NCI-H82 (cell line): ENCODE results near the gene CEP120.
"Not testable (repeated sequence)": the region's sequence is repeated elsewhere in the genome, so short reads cannot be mapped to it uniquely, and the experiment has no call there.

Experiments used
- DNase-seq: peaks from one replicate; lab custom pipeline; 2025; lab: John Stamatoyannopoulos, UW

CEP120 gene

GRCh38 chr5:123423278-123424149, at the start of gene CEP120:
CEP120 (minus strand) TSS chr5:123423403; CDS start chr5:123422998, 405 bp downstream.
- DNase-seq, result peak; percentile 99

- no peak for DNase-seq
Observed at GRCh38 chr5:123472150-123472924, 49.1 kb upstream of the CEP120 start.

- no peak for DNase-seq
Observed at GRCh38 chr5:123471385-123471784, 48.2 kb upstream of the CEP120 start.

DNA sequence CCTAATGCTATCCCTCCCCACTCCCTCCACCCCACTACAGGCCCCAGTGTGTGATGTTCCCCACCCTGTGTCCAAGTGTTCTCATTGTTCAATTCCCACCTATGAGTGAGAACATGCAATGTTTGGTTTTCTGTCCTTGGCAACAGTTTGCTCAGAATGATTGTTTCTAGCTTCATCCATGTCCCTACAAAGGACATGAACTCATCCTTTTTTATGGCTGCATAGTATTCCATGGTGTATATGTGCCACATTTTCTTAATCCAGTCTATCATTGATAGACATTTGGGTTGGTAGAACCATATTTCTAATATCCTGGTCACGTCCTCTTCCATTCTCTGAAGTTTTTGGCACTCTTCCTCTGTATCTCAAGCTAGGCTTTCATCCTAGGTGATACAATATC, 43.6 kb upstream of the CEP120 start:
- DNase-seq, result not testable (repeated sequence)

DNA sequence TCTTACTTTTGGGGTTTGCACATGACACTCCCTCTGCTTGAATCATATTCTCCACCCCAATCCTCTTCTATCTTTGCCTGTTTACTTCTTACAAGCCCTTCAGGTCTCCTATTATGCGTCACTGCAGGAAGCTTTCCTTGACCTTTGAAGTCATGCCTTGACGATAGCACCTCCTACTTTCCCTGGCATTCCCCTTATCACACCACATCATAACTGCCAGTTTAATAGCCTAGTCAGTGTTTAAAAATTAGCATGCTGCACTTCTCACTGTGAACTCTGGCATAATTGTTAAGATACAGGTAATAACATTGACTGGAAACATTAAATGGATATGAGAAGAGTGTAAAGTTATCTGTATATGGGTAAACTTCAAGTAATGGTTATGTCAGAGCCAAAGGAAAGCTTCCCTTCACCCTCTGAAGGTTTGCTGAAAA, 37.1 kb upstream of the CEP120 start:
- DNase-seq, result peak; percentile 20

GRCh38 chr5:123458994-123459393, 35.8 kb upstream of the CEP120 start:
- DNase-seq, result not testable (repeated sequence)

DNA sequence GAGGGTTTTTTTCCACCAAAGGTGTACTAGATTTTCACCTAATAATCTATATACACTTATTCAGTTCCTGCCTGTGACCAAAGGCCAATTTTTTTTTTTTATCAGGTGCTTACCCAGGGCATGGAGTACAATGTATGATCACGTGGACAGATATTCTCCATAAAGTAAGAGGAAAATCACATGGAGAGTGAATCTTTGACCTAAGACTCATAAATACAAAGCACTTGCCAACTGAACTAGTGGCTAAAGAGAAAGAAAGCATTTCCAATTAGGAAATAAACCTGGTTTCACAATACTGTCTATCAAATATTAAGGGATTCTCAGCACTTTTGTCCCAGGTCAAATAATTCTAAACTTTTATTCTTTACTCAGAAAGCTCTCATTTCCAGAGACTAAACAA, 33.0 kb upstream of the CEP120 start:
- DNase-seq, result no peak

- peak; percentile 63 for DNase-seq
Observed at GRCh38 chr5:123455640-123456039, 32.4 kb upstream of the CEP120 start.

DNA sequence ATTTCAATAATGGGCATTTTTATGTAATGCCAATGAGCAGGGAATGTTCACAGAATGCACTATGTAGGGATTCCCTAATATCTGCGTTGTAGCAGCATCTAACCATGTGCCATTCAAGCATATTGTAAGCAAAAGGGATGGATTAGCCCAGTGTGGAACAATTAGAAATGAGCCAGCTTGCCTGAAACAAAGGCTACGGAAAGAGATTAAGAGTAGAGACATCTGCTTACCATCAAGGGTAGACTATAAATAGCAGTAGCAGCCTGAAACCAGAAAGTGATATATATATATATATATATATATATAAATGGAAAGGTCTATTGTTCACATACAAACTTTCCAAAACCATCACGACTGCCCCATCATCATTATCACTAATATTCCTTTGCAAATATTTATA, 31.9 kb upstream of the CEP120 start:
- peak; percentile 95 for DNase-seq

DNA sequence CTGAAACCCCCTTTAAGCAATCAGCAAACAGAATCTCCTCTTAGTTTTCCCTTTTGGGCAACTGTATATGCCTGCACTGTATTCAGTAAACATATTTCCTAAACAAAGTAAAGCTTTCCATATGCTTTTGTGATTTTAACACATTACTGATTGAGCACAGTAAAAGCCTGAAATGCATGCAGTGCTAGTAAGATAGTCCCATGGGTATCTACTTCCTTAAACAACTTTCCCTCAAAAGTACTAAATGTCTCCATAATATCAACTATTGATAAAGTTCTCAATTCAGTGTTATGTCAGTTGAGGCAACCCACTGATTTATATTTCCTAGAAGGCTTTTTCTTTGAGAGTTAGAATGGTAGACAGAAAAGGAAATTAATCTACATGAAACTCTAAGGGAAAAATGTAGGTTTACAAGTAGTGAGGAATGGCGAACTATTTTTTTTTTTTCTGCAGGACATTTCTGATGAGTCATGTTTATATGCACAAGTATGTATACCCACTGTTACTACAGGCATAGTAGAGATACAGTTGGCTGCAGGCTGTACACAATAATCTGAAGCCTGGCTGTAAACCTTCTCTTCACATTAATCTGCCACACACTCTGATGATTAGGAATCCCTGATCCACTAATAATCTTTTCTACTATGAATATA, 31.2 kb upstream of the CEP120 start:
- DNase-seq, result peak; percentile 82

DNA sequence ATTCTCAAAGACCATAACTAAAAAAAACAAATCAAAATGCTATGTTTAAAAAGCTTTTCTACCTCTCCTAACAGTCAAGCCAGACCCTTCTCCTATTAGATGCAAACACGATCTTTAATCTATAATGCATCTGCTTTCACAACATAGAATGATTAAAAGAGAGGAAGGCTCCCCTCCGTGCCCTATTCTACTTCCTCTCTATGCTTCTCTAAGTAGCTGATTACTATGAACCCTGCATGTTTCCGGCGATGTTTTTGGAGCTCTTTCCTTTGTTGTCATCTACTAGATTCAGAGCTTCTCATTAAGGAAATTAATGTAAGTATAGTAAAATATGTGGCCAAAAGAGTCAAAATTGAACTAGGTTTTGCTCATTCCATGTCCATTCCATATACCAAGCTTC, 29.2 kb upstream of the CEP120 start:
- DNase-seq, result peak; percentile 26

DNA sequence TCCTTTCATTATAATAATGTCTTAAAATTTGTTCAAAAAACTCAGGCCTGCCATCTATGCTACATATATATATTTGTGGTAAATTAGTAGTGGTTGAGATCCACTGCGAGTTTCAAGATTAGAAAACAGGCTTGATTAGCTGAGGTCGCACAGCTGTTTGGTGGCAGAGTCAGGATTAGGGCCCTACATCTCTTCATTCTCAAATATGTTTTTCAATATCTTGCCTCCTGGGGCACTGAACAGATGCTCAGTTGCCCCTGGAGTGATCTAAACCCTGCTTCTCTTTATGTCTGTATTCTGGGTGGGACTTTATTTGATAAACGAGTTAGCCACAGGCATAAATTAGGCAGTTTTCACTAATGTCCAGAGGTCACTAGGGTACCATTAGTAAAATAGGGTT, 27.8 kb upstream of the CEP120 start:
- DNase-seq, result peak; percentile 79

GRCh38 chr5:123450640-123451039, 27.4 kb upstream of the CEP120 start:
- DNase-seq, result peak; percentile 96

DNA sequence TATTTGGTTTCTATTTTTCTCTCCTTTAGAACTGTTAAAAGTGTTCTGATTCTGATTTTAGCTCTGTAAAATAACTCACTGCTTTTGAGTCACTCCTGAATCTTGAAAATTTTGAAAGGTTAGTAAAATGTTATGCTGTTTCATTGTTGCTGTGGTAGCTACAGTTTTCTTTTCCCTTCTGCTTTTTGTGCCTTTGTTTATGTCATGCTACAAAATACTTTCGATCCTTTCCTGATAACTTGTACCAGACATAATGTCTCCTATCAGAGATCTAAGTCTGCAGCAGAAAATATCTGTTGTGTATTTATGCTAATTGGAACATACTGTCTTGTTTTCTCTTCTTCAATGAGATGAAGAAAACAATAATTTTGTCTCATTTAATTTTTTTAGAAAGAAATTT, 26.9 kb upstream of the CEP120 start:
- DNase-seq, result peak; percentile 26

- peak; percentile 45 for DNase-seq
Observed at GRCh38 chr5:123449424-123449974, 26.3 kb upstream of the CEP120 start.

GRCh38 chr5:123448743-123449142, 25.5 kb upstream of the CEP120 start:
- DNase-seq, result no peak

DNA sequence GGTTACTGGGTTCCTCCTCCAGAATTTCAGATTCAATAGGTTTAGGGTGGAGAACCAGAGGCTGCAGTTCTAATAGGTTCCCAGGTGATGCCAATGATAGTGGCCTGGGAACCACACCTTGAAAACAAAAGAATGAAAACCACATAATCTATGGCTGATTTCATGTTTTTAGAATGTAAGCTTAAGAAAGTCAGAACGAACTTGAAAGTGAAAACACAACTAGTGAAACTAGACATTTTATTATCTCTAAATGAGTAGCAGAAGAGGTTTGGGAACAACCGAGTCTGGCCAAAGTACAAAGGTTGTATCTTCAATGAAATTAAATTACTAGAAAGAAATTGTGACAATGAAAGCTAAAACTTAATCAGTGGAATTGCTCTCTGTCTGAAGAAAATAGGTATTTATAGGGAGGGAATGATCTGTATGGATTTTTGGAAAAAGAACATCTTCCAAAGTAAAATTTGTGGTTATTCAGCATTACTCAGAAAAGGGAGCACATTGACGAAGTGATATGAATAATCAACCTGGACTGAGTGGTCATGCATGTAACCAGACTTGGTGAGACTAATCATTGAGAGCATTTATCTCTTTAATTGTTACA, 24.9 kb upstream of the CEP120 start:
- no peak for DNase-seq

GRCh38 chr5:123444016-123444415, 20.8 kb upstream of the CEP120 start:
- DNase-seq, result peak; percentile 50

- DNase-seq, result no peak
Observed at GRCh38 chr5:123441408-123441807, 18.2 kb upstream of the CEP120 start.

DNA sequence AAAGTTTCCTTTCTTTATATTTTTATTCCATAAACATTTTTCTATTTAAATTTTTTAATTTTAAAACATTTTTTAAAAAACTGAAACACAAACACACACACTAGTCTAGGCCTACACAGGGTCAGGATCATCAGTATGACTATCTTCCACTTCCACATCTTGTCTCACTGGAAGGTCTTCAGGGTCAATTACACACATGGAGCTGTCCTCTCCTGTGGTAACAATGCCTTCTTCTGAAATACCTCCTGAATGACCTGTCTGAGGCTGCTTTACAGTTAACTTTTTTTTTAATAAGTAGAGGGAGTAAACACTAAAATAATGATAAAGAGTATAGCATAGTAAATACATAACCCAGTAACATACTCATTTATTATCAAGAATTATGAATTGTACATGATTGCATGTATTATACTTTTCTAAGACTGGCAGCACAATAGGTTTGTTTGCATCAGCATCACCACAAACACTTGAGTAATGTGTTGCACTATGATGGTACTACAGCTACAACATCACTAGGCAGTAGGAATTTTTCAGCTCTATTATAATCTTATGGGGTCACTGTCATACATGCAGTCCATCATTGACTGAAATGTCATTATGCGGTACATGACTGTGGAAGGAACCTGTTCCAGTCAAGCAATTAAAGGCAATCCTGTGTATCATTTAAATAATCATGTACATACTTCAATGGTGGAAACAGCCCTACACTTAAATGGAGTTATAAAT, 17.4 kb upstream of the CEP120 start:
- no peak for DNase-seq

- no peak for DNase-seq
Observed at GRCh38 chr5:123439709-123440108, 16.5 kb upstream of the CEP120 start.
